ENCODE measurements around the gene CDC42BPA.
"Not testable (repeated sequence)": the region's sequence is repeated elsewhere in the genome, so short reads cannot be mapped to it uniquely, and the experiment has no call there.

CDC42BPA gene

GRCh38 chr1:227125929-227126545 lies 192.3 kb downstream of the CDC42BPA start:
- DNase-seq: no peak

GRCh38 chr1:227124473-227124872 lies 193.8 kb downstream of the CDC42BPA start:
- DNase-seq: no peak

GRCh38 chr1:227120826-227121225 lies 197.5 kb downstream of the CDC42BPA start:
- DNase-seq: no peak

GRCh38 chr1:227112538-227112937 lies 205.8 kb downstream of the CDC42BPA start:
- DNase-seq: no peak

- no peak for DNase-seq
Observed at GRCh38 chr1:227111782-227112181, 206.5 kb downstream of the CDC42BPA start.

GRCh38 chr1:227105291-227105690 lies 213.0 kb downstream of the CDC42BPA start:
- DNase-seq: not testable (repeated sequence)

GRCh38 chr1:227102056-227102455 lies 216.2 kb downstream of the CDC42BPA start:
- DNase-seq: no peak

GRCh38 chr1:227094249-227094966 lies 223.9 kb downstream of the CDC42BPA start:
- no peak for DNase-seq

GRCh38 chr1:227093309-227093708 lies 225.0 kb downstream of the CDC42BPA start:
- no peak for DNase-seq

- no peak for DNase-seq
Observed at GRCh38 chr1:227092069-227092468, 226.2 kb downstream of the CDC42BPA start.

GRCh38 chr1:227086636-227087035 lies 231.7 kb downstream of the CDC42BPA start:
- DNase-seq: no peak

- no peak for DNase-seq
Observed at GRCh38 chr1:227082999-227083746, 235.1 kb downstream of the CDC42BPA start.

- DNase-seq: no peak
Observed at GRCh38 chr1:227077783-227078182, 240.5 kb downstream of the CDC42BPA start.

GRCh38 chr1:227073786-227074185 lies 244.5 kb downstream of the CDC42BPA start:
- no peak for DNase-seq

- DNase-seq: no peak
Observed at GRCh38 chr1:227072991-227073390, 245.3 kb downstream of the CDC42BPA start.

- no peak for DNase-seq
Observed at GRCh38 chr1:227071895-227072587, 246.3 kb downstream of the CDC42BPA start.

GRCh38 chr1:227070638-227071285 lies 247.5 kb downstream of the CDC42BPA start:
- no peak for DNase-seq

- DNase-seq: no peak
Observed at GRCh38 chr1:227069490-227069889, 248.8 kb downstream of the CDC42BPA start.

- no peak for DNase-seq
Observed at GRCh38 chr1:227068883-227069282, 249.4 kb downstream of the CDC42BPA start.

- DNase-seq: no peak
Observed at GRCh38 chr1:227066999-227067398, 251.3 kb downstream of the CDC42BPA start.

- DNase-seq: no peak
Observed at GRCh38 chr1:227065311-227065710, 253.0 kb downstream of the CDC42BPA start.

- DNase-seq: no peak
Observed at GRCh38 chr1:227062306-227062705, 256.0 kb downstream of the CDC42BPA start.

GRCh38 chr1:227059076-227059475 lies 259.2 kb downstream of the CDC42BPA start:
- DNase-seq: no peak

All from activated naive CD4-positive, alpha-beta T cell treated with anti-CD3 and anti-CD28 coated beads, Interleukin-2, amount 50 U/mL, for 16 hours (primary cell).